Measurements from ENCODE around the gene SYK. TPM values are rescaled to one million over a fixed set of nuclear protein-coding genes. Genes with fewer than 3 reads are reported as not detected.

Gene SYK
- total and polyA plus RNA-seq, 2 donors (not counting 1 experiment from before 2014, with no cell fraction given): 60.3 to 242 TPM

DNA sequence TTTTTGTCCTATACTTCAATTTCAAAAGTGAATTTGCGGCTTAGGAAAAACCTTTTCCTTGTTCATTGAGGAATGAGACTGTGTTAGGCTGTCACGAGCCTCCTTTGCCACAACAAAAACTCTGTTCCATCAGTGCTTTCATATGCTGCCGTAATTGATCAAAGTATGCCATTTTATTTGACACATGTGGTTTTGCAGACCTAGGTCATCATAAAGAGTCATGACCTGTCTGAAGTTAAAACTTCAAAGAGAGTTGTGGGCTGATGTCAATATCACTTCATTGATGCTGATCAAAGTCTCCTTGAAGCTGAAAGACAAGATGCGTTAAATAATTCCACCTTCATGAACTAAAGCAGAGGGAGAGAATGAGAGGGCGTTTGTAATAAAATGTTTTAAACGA, 55.5 kb downstream of the SYK start:
- Histone ChIP-seq H3K79me2 (ENCODE audit: control insufficient read depth, insufficient read depth, low read length) (peaks cover 93% of the 10 kb centered on the region), H2AFZ (ENCODE audit: insufficient read depth, low read depth, low read length, poor library complexity, severe bottlenecking) (no peak overlapping the region), H3K9me3 (ENCODE audit: control extremely low read depth in 1 of 3, control insufficient read depth in 2 of 3, insufficient read depth in 1 of 3, low read length in 2 of 3) (peaks cover 0 to 4% (median 0%) of the 10 kb centered on the region in 3 donors), H4K20me1 (ENCODE audit: control insufficient read depth, insufficient read depth, low read length, poor library complexity, severe bottlenecking) (peaks cover 74% of the 10 kb centered on the region), H3K4me2 (replicated peaks; ENCODE audit: low read depth, low read length, poor library complexity, severe bottlenecking) (no peak overlapping the region), H3K27ac (ENCODE audit: low read length in 2 of 2) (peak overlapping the region; percentile 3 to 25), H3K4me3 (ENCODE audit: control extremely low read depth in 1 of 5, extremely low read depth in 1 of 5, insufficient read depth in 1 of 5, low read depth in 2 of 5, low read length in 4 of 5) (no peak overlapping the region), H3K27me3 (replicated peaks in 1 of 4; ENCODE audit: control extremely low read depth in 1 of 4, control insufficient read depth in 3 of 4, insufficient read depth in 4 of 4, low read length in 3 of 4) (no peaks in the 10 kb centered on the region), H3K9ac (ENCODE audit: low read length) (no peak overlapping the region), H3K36me3 (replicated peaks in 1 of 2; ENCODE audit: control extremely low read depth in 1 of 2, control insufficient read depth in 1 of 2, extremely low read depth in 1 of 2, insufficient read depth in 2 of 2, low read length in 1 of 2) (peaks cover 0 to 87% of the 10 kb centered on the region in 2 experiments), H3K4me1 (ENCODE audit: control insufficient read depth in 2 of 2, insufficient read depth in 2 of 2, low read length in 2 of 2) (peaks cover 21 to 35% of the 10 kb centered on the region in 2 donors)
- TF ChIP-seq, protein P1, sequence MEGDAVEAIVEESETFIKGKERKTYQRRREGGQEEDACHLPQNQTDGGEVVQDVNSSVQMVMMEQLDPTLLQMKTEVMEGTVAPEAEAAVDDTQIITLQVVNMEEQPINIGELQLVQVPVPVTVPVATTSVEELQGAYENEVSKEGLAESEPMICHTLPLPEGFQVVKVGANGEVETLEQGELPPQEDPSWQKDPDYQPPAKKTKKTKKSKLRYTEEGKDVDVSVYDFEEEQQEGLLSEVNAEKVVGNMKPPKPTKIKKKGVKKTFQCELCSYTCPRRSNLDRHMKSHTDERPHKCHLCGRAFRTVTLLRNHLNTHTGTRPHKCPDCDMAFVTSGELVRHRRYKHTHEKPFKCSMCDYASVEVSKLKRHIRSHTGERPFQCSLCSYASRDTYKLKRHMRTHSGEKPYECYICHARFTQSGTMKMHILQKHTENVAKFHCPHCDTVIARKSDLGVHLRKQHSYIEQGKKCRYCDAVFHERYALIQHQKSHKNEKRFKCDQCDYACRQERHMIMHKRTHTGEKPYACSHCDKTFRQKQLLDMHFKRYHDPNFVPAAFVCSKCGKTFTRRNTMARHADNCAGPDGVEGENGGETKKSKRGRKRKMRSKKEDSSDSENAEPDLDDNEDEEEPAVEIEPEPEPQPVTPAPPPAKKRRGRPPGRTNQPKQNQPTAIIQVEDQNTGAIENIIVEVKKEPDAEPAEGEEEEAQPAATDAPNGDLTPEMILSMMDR (IDR thresholded peaks at IDR 0.05): no peak
- no peak for TF ChIP-seq EZH2 (IDR thresholded peaks at IDR 0.05; ENCODE audit: borderline replicate concordance, insufficient read depth, low read depth, low read length, poor library complexity, severe bottlenecking)
- no peak for DNase-seq
- H3K9me3 Mint-ChIP-seq (ENCODE audit: insufficient read depth): no peaks in the 10 kb centered on the region
- no peaks in the 10 kb centered on the region for H3K27me3 Mint-ChIP-seq
- POLR2A ChIA-PET: no interaction called here
- intact Hi-C loops (cut with micrococcal nuclease): no loop called here
- 72% methylated on average over 3 of the region's 6 CpGs for WGBS (ENCODE audit: insufficient coverage)
- H3K27ac Mint-ChIP-seq: peak overlapping the region; percentile 69
- peaks cover 70% of the 10 kb centered on the region for H3K4me1 Mint-ChIP-seq
- no peak for ATAC-seq (ENCODE audit: low read depth)
- CTCF ChIA-PET: interaction anchor here (1.0 to 1.2 kb wide), 2 partner anchors 10 to 13 kb away, joined by 3 to 4 read pairs; no protein-coding TSS in a partner anchor
- no peak overlapping the region for H3K4me3 Mint-ChIP-seq

DNA sequence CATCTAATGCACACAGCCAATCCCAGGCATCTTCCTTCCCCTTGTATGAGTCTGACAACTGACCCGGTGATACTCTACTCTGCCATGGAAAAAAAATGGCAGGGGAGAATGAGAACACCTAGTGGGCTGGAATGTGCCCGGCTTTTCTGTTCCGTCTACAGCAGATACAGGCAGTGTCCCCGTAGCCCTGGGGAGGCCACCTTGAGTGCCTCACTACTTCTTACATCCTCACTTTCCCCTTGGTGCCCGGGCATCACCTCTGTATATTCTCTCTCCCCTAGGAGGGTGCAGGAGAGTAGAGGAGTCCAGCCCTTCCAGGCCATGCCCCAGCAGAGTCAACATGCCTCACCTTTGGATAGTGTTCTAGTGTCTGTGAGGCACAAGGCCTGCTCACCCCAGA, 56.2 kb downstream of the SYK start:
- Histone ChIP-seq H2AFZ (ENCODE audit: insufficient read depth, low read depth, low read length, poor library complexity, severe bottlenecking) (no peak overlapping the region), H3K4me3 (ENCODE audit: control extremely low read depth in 1 of 5, extremely low read depth in 1 of 5, insufficient read depth in 1 of 5, low read depth in 2 of 5, low read length in 4 of 5) (no peak overlapping the region), H3K4me2 (replicated peaks; ENCODE audit: low read depth, low read length, poor library complexity, severe bottlenecking) (peak overlapping the region; percentile 0), H3K9me3 (ENCODE audit: control extremely low read depth in 1 of 3, control insufficient read depth in 2 of 3, insufficient read depth in 1 of 3, low read length in 2 of 3) (peaks cover 0 to 3% (median 0%) of the 10 kb centered on the region in 3 donors), H3K9ac (ENCODE audit: low read length) (no peak overlapping the region), H3K27ac (ENCODE audit: low read length in 2 of 2) (peak overlapping the region in 1 of 2 donors; percentile 25), H3K4me1 (ENCODE audit: control insufficient read depth in 2 of 2, insufficient read depth in 2 of 2, low read length in 2 of 2) (peaks cover 21 to 35% of the 10 kb centered on the region in 2 donors), H3K79me2 (ENCODE audit: control insufficient read depth, insufficient read depth, low read length) (peaks cover 90% of the 10 kb centered on the region), H3K36me3 (replicated peaks in 1 of 2; ENCODE audit: control extremely low read depth in 1 of 2, control insufficient read depth in 1 of 2, extremely low read depth in 1 of 2, insufficient read depth in 2 of 2, low read length in 1 of 2) (peaks cover 3 to 87% of the 10 kb centered on the region in 2 experiments), H4K20me1 (ENCODE audit: control insufficient read depth, insufficient read depth, low read length, poor library complexity, severe bottlenecking) (peaks cover 76% of the 10 kb centered on the region), H3K27me3 (replicated peaks in 1 of 4; ENCODE audit: control extremely low read depth in 1 of 4, control insufficient read depth in 3 of 4, insufficient read depth in 4 of 4, low read length in 3 of 4) (no peaks in the 10 kb centered on the region)
- Mint-ChIP-seq H3K9me3 (ENCODE audit: insufficient read depth) (no peaks in the 10 kb centered on the region), H3K27ac (peak overlapping the region; percentile 80), H3K27me3 (no peaks in the 10 kb centered on the region), H3K4me3 (no peak overlapping the region), H3K4me1 (peaks cover 70% of the 10 kb centered on the region)
- TF ChIP-seq, protein P1 (IDR thresholded peaks at IDR 0.05): no peak
- no peak for TF ChIP-seq EZH2 (IDR thresholded peaks at IDR 0.05; ENCODE audit: borderline replicate concordance, insufficient read depth, low read depth, low read length, poor library complexity, severe bottlenecking)
- DNase-seq: no peak
- intact Hi-C loops (cut with micrococcal nuclease): no loop called here
- POLR2A ChIA-PET: no interaction called here
- WGBS (ENCODE audit: insufficient coverage): 100% methylated on average over 1 of the region's 5 CpGs
- CTCF ChIA-PET: interaction anchor here (1.0 to 1.2 kb wide), 2 partner anchors 9 to 12 kb away, joined by 3 to 4 read pairs; no protein-coding TSS in a partner anchor
- ATAC-seq (ENCODE audit: low read depth): no peak

Measured in B cell (primary cell).